Measurements from ENCODE around the gene JPT2. TPM values are rescaled to one million over a fixed set of nuclear protein-coding genes. Genes with fewer than 3 reads are reported as not detected.

The JPT2 gene
- total and polyA plus RNA-seq, 3 donors from 2014 or later = 25.8 to 45.2 (median 27.9) TPM

DNA sequence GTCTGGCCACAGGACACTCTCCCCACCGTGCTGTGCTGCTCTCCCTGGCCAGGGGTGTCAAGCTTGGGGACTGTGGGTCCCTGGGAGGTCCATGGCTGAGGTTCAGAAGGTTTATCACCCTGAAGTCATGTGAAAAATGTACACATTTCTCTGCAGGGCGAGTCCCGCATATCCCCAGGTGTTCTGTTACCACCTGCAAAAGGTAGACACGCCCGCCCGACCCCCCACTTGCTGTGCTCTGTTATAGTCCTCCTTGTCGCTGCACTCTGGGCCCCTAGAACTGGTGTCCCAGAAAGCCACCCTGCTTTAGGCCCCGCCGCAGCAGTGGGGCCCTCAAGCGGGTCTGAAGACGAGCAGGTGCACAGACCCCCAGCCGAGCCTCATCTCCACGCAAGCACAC, 11.8 kb downstream of the JPT2 start:
- 93 to 95% methylated on average over 4 to 13 of the region's 13 CpGs for WGBS, 2 donors
- Histone ChIP-seq H3K27me3 (no peaks in the 10 kb centered on the region), H3K9me3 (no peaks in the 10 kb centered on the region), H3K4me3 (no peak overlapping the region), H3K36me3 (ENCODE audit: low read depth, missing control alignments) (no peaks in the 10 kb centered on the region), H3K4me1 (no peaks in the 10 kb centered on the region), H3K27ac (no peak overlapping the region)
- DNase-seq = no peak
- TF ChIP-seq CTCF (IDR thresholded peaks at IDR 0.05) = no peak
- no peak for TF ChIP-seq POLR2A (IDR thresholded peaks at IDR 0.05)
- intact Hi-C loops (cut with DNase I; ENCODE audit: low total_unique reads) = no loop called here

DNA sequence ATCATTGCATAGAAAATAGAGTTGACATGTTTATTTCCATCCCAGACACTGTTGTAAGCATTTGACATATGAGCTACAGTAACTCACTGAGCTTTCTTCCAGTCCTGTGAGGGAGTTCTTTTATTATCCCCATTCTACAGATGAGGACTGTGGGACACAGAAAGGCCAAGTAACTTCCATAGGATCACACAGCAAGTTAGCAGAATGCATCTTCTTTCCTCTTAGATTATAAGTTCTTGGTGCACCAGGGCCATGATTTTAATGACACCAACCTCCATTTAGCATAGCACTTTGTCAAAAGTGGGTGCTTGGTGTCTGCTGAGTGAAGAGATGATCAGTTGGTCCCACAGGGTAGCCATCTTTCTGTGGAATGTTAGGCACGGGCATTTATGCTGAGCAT, 12.7 kb downstream of the JPT2 start:
- Histone ChIP-seq H3K27ac (no peak overlapping the region), H3K9me3 (no peaks in the 10 kb centered on the region), H3K4me3 (no peak overlapping the region), H3K4me1 (no peaks in the 10 kb centered on the region), H3K27me3 (no peaks in the 10 kb centered on the region), H3K36me3 (ENCODE audit: low read depth, missing control alignments) (no peaks in the 10 kb centered on the region)
- 63 to 86% methylated on average over 1 of the region's 1 CpG for WGBS, 2 donors
- TF ChIP-seq CTCF (IDR thresholded peaks at IDR 0.05) = no peak
- no peak for TF ChIP-seq POLR2A (IDR thresholded peaks at IDR 0.05)
- intact Hi-C loops (cut with DNase I; ENCODE audit: low total_unique reads) = no loop called here
- DNase-seq = no peak

GRCh38 chr16:1691276-1691675, 13.2 kb downstream of the JPT2 start:
- H3K36me3 ChIP-seq (ENCODE audit: low read depth, missing control alignments) = no peaks in the 10 kb centered on the region
- no peak for DNase-seq

GRCh38 chr16:1691956-1692355, 13.9 kb downstream of the JPT2 start:
- Histone ChIP-seq H3K27me3 (no peaks in the 10 kb centered on the region), H3K9me3 (no peaks in the 10 kb centered on the region), H3K4me3 (no peak overlapping the region), H3K27ac (no peak overlapping the region), H3K4me1 (no peaks in the 10 kb centered on the region), H3K36me3 (ENCODE audit: low read depth, missing control alignments) (no peaks in the 10 kb centered on the region)
- DNase-seq = no peak
- intact Hi-C loops (cut with DNase I; ENCODE audit: low total_unique reads) = no loop called here
- 94 to 97% methylated on average over 21 of the region's 21 CpGs for WGBS, 2 donors
- TF ChIP-seq CTCF (IDR thresholded peaks at IDR 0.05) (no peak), POLR2A (IDR thresholded peaks at IDR 0.05) (no peak)

More at GRCh38 chr16:1691276-1691675, 13.2 kb downstream of the JPT2 start:
- intact Hi-C loops (cut with DNase I; ENCODE audit: low total_unique reads) = no loop called here
- Histone ChIP-seq H3K4me1 (no peaks in the 10 kb centered on the region), H3K4me3 (no peak overlapping the region), H3K27me3 (no peaks in the 10 kb centered on the region), H3K27ac (no peak overlapping the region), H3K9me3 (no peaks in the 10 kb centered on the region)
- no peak for TF ChIP-seq POLR2A (IDR thresholded peaks at IDR 0.05)
- no peak for TF ChIP-seq CTCF (IDR thresholded peaks at IDR 0.05)

GRCh38 chr16:1696863-1697262, 18.8 kb downstream of the JPT2 start:
- H3K36me3 ChIP-seq (ENCODE audit: low read depth, missing control alignments) = no peaks in the 10 kb centered on the region

More at GRCh38 chr16:1696863-1697262, 18.8 kb downstream of the JPT2 start:
- no peaks in the 10 kb centered on the region for H3K4me1 ChIP-seq
- no peak for DNase-seq
- no peaks in the 10 kb centered on the region for H3K27me3 ChIP-seq
- H3K9me3 ChIP-seq = no peaks in the 10 kb centered on the region
- H3K27ac ChIP-seq = no peak overlapping the region
- H3K4me3 ChIP-seq = no peak overlapping the region
- TF ChIP-seq POLR2A (IDR thresholded peaks at IDR 0.05) (no peak), CTCF (IDR thresholded peaks at IDR 0.05) (no peak)
- WGBS, 2 donors = 95 to 96% methylated on average over 5 of the region's 5 CpGs
- intact Hi-C loops (cut with DNase I; ENCODE audit: low total_unique reads) = no loop called here
